H1 (cell line): ENCODE measurements around the gene CYP51A1. TPM values are rescaled to one million over a fixed set of nuclear protein-coding genes. Genes with fewer than 3 reads are reported as not detected.

Source experiments
- CTCF ChIA-PET: fragments of 300-600 bp; sonication (Branson Sonifier 250); formaldehyde crosslinking; loops from one replicate; lab custom pipeline; 2021; ENCODE audit not compliant: partially characterized antibody; lab: Charles Lee
- POLR2A ChIA-PET: fragments of 300-600 bp; sonication (Branson Sonifier 250); formaldehyde crosslinking; loops from one replicate; lab custom pipeline; 2021; ENCODE audit warnings: inconsistent platforms; ENCODE audit not compliant: partially characterized antibody; lab: Charles Lee
- DNase-seq, 2 experiments: peaks; one replicate each; pipeline versions ENCODE4 v3.0.0 to v3.0.0-alpha.2; 2010 to 2022; ENCODE audit warnings: low spot score in 2 of 2, low read depth in 1 of 2, mixed read lengths in 1 of 2
- FAIRE-seq: peaks from 2 replicates; lab custom pipeline; 2011; peaks lifted over from hg19 to GRCh38; lab: Jason Lieb, UNC
- H2AFZ ChIP-seq: 2 replicates; pipeline ENCODE4 v1.8.1; 2012; ENCODE audit warnings: low read length, inconsistent platforms
- H2AK5ac ChIP-seq: 2 replicates; pipeline ENCODE4 v1.6.1; 2013; ENCODE audit warnings: low read depth, low read length
- H2BK120ac ChIP-seq: replicated peaks from 2 replicates; pipeline ENCODE3; 2013; ENCODE audit warnings: low read depth, low read length, inconsistent platforms
- H2BK12ac ChIP-seq: 2 replicates; pipeline ENCODE4 v1.6.1; 2013; ENCODE audit warnings: low read depth, low read length
- H2BK15ac ChIP-seq: 2 replicates; pipeline ENCODE4 v1.6.1; 2013; ENCODE audit warnings: low read length
- H2BK20ac ChIP-seq: 2 replicates; pipeline ENCODE4 v1.6.1; 2013; ENCODE audit warnings: low read length
- H2BK5ac ChIP-seq: 2 replicates; pipeline ENCODE4 v1.6.1; 2013; ENCODE audit warnings: low read depth, low read length
- H3K14ac ChIP-seq: 2 replicates; pipeline ENCODE4 v1.6.1; 2013; ENCODE audit warnings: inconsistent platforms; ENCODE audit not compliant: insufficient read length
- H3K18ac ChIP-seq: 2 replicates; pipeline ENCODE4 v1.6.1; 2013; ENCODE audit warnings: low read length; ENCODE audit errors: extremely low read depth
- H3K23ac ChIP-seq: 2 replicates; pipeline ENCODE4 v1.6.1; 2013; ENCODE audit warnings: inconsistent platforms; ENCODE audit not compliant: insufficient read length
- H3K23me2 ChIP-seq: 2 replicates; pipeline ENCODE4 v1.6.1; 2013; ENCODE audit warnings: low read depth, low read length
- H3K27ac ChIP-seq: 2 replicates; pipeline ENCODE4 v1.6.1; 2011; ENCODE audit warnings: low read depth, low read length, inconsistent platforms
- H3K27me3 ChIP-seq, 4 experiments: replicated peaks in 1 of 4; 1 replicate in 1 of 4; 2 replicates in 3 of 4; pipeline versions ENCODE4 v1.6.1 to v1.8.1; 2011 to 2013; ENCODE audit warnings: low read length in 3 of 4, mild to moderate bottlenecking in 3 of 4, inconsistent platforms in 2 of 4, mixed read lengths in 2 of 4, moderate library complexity in 1 of 4; ENCODE audit not compliant: control insufficient read depth in 3 of 4, insufficient read depth in 3 of 4; ENCODE audit errors: extremely low read depth in 1 of 4
- H3K36me3 ChIP-seq, 4 experiments: 2 replicates each; pipeline versions ENCODE4 v1.6.1 to v1.8.1; 2011 to 2013; ENCODE audit warnings: mild to moderate bottlenecking in 4 of 4, low read length in 3 of 4, moderate library complexity in 2 of 4, control low read depth in 1 of 4, inconsistent platforms in 1 of 4; ENCODE audit not compliant: insufficient read depth in 4 of 4, control insufficient read depth in 2 of 4
- H3K4ac ChIP-seq: replicated peaks from 2 replicates; pipeline ENCODE3; 2013; ENCODE audit warnings: low read length, low read depth, mixed read lengths, inconsistent platforms; ENCODE audit not compliant: insufficient read length
- H3K4me1 ChIP-seq, 4 experiments: replicated peaks in 1 of 4; 1 replicate in 1 of 4; 2 replicates in 3 of 4; pipeline versions ENCODE4 v1.6.1 to v1.8.1; 2011 to 2013; ENCODE audit warnings: low read length in 3 of 4, inconsistent platforms in 2 of 4, mixed read lengths in 1 of 4; ENCODE audit not compliant: insufficient read depth in 4 of 4, control insufficient read depth in 3 of 4
- H3K4me2 ChIP-seq, 2 experiments: 2 replicates each; pipeline versions ENCODE4 v1.6.1 to v1.8.1; 2011 to 2013; ENCODE audit warnings: low read depth in 2 of 2, low read length in 2 of 2, control low read depth in 1 of 2, inconsistent platforms in 1 of 2, mild to moderate bottlenecking in 1 of 2; ENCODE audit not compliant: insufficient read depth in 1 of 2
- H3K4me3 ChIP-seq, 4 experiments: fragments of 200-600, 300-600 bp in 1 of 4; sonication (generic), shearing (Covaris generic), sonication (Bioruptor Twin) in 1 of 4; 2 replicates each; pipeline versions ENCODE4 v1.5.1 to v1.8.1; 2011 to 2016; ENCODE audit warnings: low read length in 4 of 4, low read depth in 3 of 4, control low read depth in 2 of 4, inconsistent platforms in 2 of 4, mild to moderate bottlenecking in 2 of 4, mixed read lengths in 1 of 4, moderate library complexity in 1 of 4; ENCODE audit not compliant: insufficient read depth in 2 of 4; ENCODE audit errors: extremely low read depth in 1 of 4
- H3K56ac ChIP-seq: replicated peaks from 2 replicates; pipeline ENCODE3; 2013; ENCODE audit warnings: low read depth, mild to moderate bottlenecking, mixed read lengths, low read length, inconsistent platforms; ENCODE audit not compliant: insufficient read length
- H3K79me1 ChIP-seq: 2 replicates; pipeline ENCODE4 v1.6.1; 2013; ENCODE audit warnings: low read depth, low read length, control low read depth
- H3K79me2 ChIP-seq, 2 experiments: 2 replicates each; pipeline versions ENCODE4 v1.6.1 to v1.8.1; 2012 to 2013; ENCODE audit warnings: low read length in 2 of 2, mild to moderate bottlenecking in 2 of 2, inconsistent platforms in 1 of 2; ENCODE audit not compliant: insufficient read depth in 2 of 2, control insufficient read depth in 1 of 2
- H3K9ac ChIP-seq, 4 experiments: replicated peaks in 1 of 4; 1 replicate in 1 of 4; 2 replicates in 3 of 4; pipeline versions ENCODE4 v1.6.1 to v1.8.1; 2011 to 2013; ENCODE audit warnings: low read depth in 3 of 4, low read length in 3 of 4, control low read depth in 2 of 4, mild to moderate bottlenecking in 2 of 4, moderate library complexity in 2 of 4, inconsistent platforms in 1 of 4; ENCODE audit errors: extremely low read depth in 1 of 4
- H3K9me3 ChIP-seq, 2 experiments: 2 replicates each; pipeline versions ENCODE4 v1.6.1 to v1.8.1; 2012 to 2013; ENCODE audit warnings: mild to moderate bottlenecking in 2 of 2, moderate library complexity in 2 of 2, control low read depth in 1 of 2, inconsistent platforms in 1 of 2, low read depth in 1 of 2, low read length in 1 of 2, mixed read lengths in 1 of 2; ENCODE audit not compliant: insufficient read depth in 2 of 2
- H4K20me1 ChIP-seq, 2 experiments: replicated peaks in 1 of 2; 2 replicates each; pipeline versions ENCODE3 to v1.8.1; 2011 to 2013; ENCODE audit warnings: inconsistent platforms in 2 of 2, low read length in 2 of 2, mild to moderate bottlenecking in 1 of 2; ENCODE audit not compliant: insufficient read depth in 2 of 2, control insufficient read depth in 1 of 2
- H4K5ac ChIP-seq: 2 replicates; pipeline ENCODE4 v1.6.1; 2013; ENCODE audit warnings: low read length, low read depth, mixed read lengths, inconsistent platforms; ENCODE audit not compliant: insufficient read length
- H4K8ac ChIP-seq: 2 replicates; pipeline ENCODE4 v1.8.0; 2013; ENCODE audit warnings: mild to moderate bottlenecking, moderate library complexity, low read length, inconsistent platforms; ENCODE audit not compliant: insufficient read depth; ENCODE audit errors: extremely low read depth
- H4K91ac ChIP-seq: replicated peaks from 2 replicates; pipeline ENCODE3; 2013; ENCODE audit warnings: low read length, mixed read lengths, inconsistent platforms; ENCODE audit not compliant: insufficient read length
- ASH2L ChIP-seq: fragments of 200-600, 300-600 bp; sonication (generic); IDR thresholded peaks from one replicate; pipeline ENCODE4 v1.7.1; 2017; ENCODE audit warnings: low read length
- EGR1 ChIP-seq: IDR thresholded peaks from 2 replicates; pipeline ENCODE4 v1.6.1; 2011; ENCODE audit warnings: low read depth, low read length, borderline replicate concordance
- KDM5A ChIP-seq: fragments of 200-600 bp; IDR thresholded peaks from 2 replicates; pipeline ENCODE4 v1.7.1; 2012; ENCODE audit warnings: mild to moderate bottlenecking, low read length, inconsistent platforms, mixed read lengths
- YY1 ChIP-seq: IDR thresholded peaks from 2 replicates; pipeline ENCODE4 v1.6.1; 2011; ENCODE audit warnings: low read depth, mild to moderate bottlenecking, low read length
- WGBS, 2 experiments: shearing (Covaris generic) in 1 of 2; methylation state at CpG; one replicate each; pipeline versions ENCODE4 v1.1.6 to v1.1.7; 2013 to 2015; ENCODE audit warnings: low lambda C conversion rate in 2 of 2, mixed read lengths in 2 of 2, inconsistent platforms in 1 of 2, low coverage in 1 of 2, missing lambda C conversion rate in 1 of 2; ENCODE audit not compliant: insufficient replicate concordance in 2 of 2, insufficient coverage in 1 of 2, insufficient read length in 1 of 2; ENCODE audit errors: extremely low coverage in 1 of 2, missing lambda C conversion rate in 1 of 2; 5-methylcytosine and 5-hydroxymethylcytosine counted together
- polyA plus RNA-seq, 7 experiments: library from polyadenylated mRNA; depleted of rRNA in 3 of 7; stranded (reverse) in 5 of 7; unstranded in 2 of 7; fragments of >200 nt in 5 of 7; fragments of 200-250 nt in 2 of 7; gene quantifications; 1 replicate in 5 of 7; 2 replicates in 1 of 7; 4 replicates in 1 of 7; pipeline versions ENCODE4 v1.2.1 to v1.2.3, GENCODE V29; 2011 to 2013; ENCODE audit warnings: missing spikeins in 2 of 7, mixed read lengths in 2 of 7
- total RNA-seq: library from RNA; stranded (reverse); fragmentation: NEBNext Ultra II Directional; extraction: Animal tissue kit (Norgen Biotek cat#: 25700); gene quantifications from 2 replicates; pipeline ENCODE4 v1.2.1, GENCODE V29; 2021

The CYP51A1 gene
- total and polyA plus RNA-seq, 2 of the 8 experiments (the other 6 are each of a cell fraction or from before 2014, with no cell fraction given): 9.8 to 111 TPM

DNA sequence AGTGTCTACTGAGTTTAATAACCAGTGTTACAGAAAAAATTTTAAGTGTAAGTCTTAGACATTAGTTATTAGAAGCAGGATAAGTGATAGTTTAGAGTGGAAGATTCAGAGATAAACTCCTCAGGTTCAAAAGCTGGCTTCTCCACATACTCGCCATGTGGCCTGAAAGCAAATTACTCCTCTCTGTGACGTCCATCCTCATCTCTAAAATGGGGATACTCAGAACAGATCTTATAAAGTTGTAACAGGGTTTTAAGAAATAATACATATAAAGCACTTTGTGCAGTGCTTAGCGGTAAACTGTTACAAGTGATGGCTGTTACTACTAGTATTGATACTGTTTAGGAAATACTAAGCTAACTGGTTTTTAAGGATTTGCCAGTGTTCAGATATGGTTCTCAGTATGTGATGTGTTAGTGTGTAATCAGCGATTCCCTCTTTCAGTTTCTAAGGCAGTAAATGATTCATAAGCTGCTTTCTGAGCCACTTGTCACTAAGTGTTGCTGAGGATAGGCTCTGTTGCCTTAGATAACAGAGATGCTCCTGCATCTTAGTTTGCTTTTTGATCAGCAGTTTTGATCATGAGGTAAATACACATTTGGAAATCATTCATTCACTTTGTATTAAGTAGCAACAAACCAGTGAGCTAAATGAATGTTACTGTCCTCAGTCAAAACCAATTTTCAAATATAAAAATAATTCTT is 58.7 kb downstream of the CYP51A1 start:
- Histone ChIP-seq H2AFZ (no peak overlapping the region), H4K20me1 (no peaks in the 10 kb centered on the region), H3K9me3 (no peaks in the 10 kb centered on the region), H3K27ac (no peak overlapping the region), H2BK120ac (no peak overlapping the region), H2BK20ac (no peak overlapping the region), H3K4me3 (no peak overlapping the region), H3K56ac (no peak overlapping the region), H3K27me3 (no peaks in the 10 kb centered on the region), H4K8ac (no peak overlapping the region), H4K5ac (no peak overlapping the region), H3K23me2 (no peaks in the 10 kb centered on the region), H2BK15ac (no peak overlapping the region), H3K36me3 (peaks cover 0 to 12% (median 9%) of the 10 kb centered on the region in 4 experiments; a peak in 6 of 8 replicates), H2BK12ac (no peak overlapping the region), H3K79me1 (no peaks in the 10 kb centered on the region), H3K79me2 (no peaks in the 10 kb centered on the region), H3K4me2 (no peak overlapping the region), H3K14ac (no peak overlapping the region), H2BK5ac (no peak overlapping the region), H3K4ac (no peak overlapping the region), H4K91ac (no peak overlapping the region), H3K18ac (no peak overlapping the region), H3K4me1 (no peaks in the 10 kb centered on the region), H2AK5ac (no peak overlapping the region), H3K23ac (no peak overlapping the region), H3K9ac (no peak overlapping the region)
- 85% methylated on average over 4 of the region's 4 CpGs; no CpG with 5 or more reads in 1 of the 2 experiments for WGBS, 2 experiments
- FAIRE-seq (no peak), DNase-seq (no peak)
- CTCF ChIA-PET: interaction anchor here (1.7 kb wide), 1 partner anchor 15 kb away, joined by 3 read pairs; no protein-coding TSS in a partner anchor
- POLR2A ChIA-PET: no interaction called here
- TF ChIP-seq ASH2L: no peak
- no peak for TF ChIP-seq YY1
- TF ChIP-seq KDM5A: no peak
- TF ChIP-seq EGR1: no peak
